Measurements from ENCODE around the gene PDE3A. TPM values are rescaled to one million over a fixed set of nuclear protein-coding genes. Genes with fewer than 3 reads are reported as not detected.

The PDE3A gene
- total and polyA plus RNA-seq, 2 donors from 2014 or later: 3.3 to 18.3 TPM

GRCh38 chr12:20523658-20524057, 155.3 kb downstream of the PDE3A start:
- DNase-seq (no peak), FAIRE-seq (no peak)
- Histone ChIP-seq H3K4me3 (ENCODE audit: low read length in 3 of 3) (no peak overlapping the region), H3K36me3 (ENCODE audit: control insufficient read depth in 2 of 3, insufficient read depth in 3 of 3, low read length in 3 of 3) (no peaks in the 10 kb centered on the region), H3K27me3 (ENCODE audit: control insufficient read depth, insufficient read depth, low read length) (no peaks in the 10 kb centered on the region), H3K9me3 (ENCODE audit: control insufficient read depth in 2 of 3, insufficient read depth in 1 of 3, low read length in 3 of 3) (no peaks in the 10 kb centered on the region), H3K27ac (ENCODE audit: low read depth in 2 of 2, low read length in 2 of 2) (no peak overlapping the region), H3K9ac (ENCODE audit: low read length in 3 of 3) (no peak overlapping the region), H3K4me1 (ENCODE audit: control insufficient read depth in 2 of 3, insufficient read depth in 2 of 3, low read depth in 1 of 3, low read length in 3 of 3) (peaks cover 0 to 10% (median 3%) of the 10 kb centered on the region in 3 donors)
- TF ChIP-seq CTCF (IDR thresholded peaks at IDR 0.05; ENCODE audit: borderline replicate concordance, extremely low read depth, insufficient read depth): no peak
- intact Hi-C loops (cut with DNase I): no loop called here

GRCh38 chr12:20524113-20524512, 155.8 kb downstream of the PDE3A start:
- Histone ChIP-seq H3K27ac (ENCODE audit: low read depth in 2 of 2, low read length in 2 of 2) (no peak overlapping the region), H3K4me1 (ENCODE audit: control insufficient read depth in 2 of 3, insufficient read depth in 2 of 3, low read depth in 1 of 3, low read length in 3 of 3) (peaks cover 0 to 10% (median 3%) of the 10 kb centered on the region in 3 donors), H3K9ac (ENCODE audit: low read length in 3 of 3) (no peak overlapping the region), H3K9me3 (ENCODE audit: control insufficient read depth in 2 of 3, insufficient read depth in 1 of 3, low read length in 3 of 3) (no peaks in the 10 kb centered on the region), H3K36me3 (ENCODE audit: control insufficient read depth in 2 of 3, insufficient read depth in 3 of 3, low read length in 3 of 3) (no peaks in the 10 kb centered on the region), H3K27me3 (ENCODE audit: control insufficient read depth, insufficient read depth, low read length) (no peaks in the 10 kb centered on the region), H3K4me3 (ENCODE audit: low read length in 3 of 3) (no peak overlapping the region)
- no peak for TF ChIP-seq CTCF (IDR thresholded peaks at IDR 0.05; ENCODE audit: borderline replicate concordance, extremely low read depth, insufficient read depth)
- intact Hi-C loops (cut with DNase I): no loop called here
- no peak for DNase-seq
- no peak for FAIRE-seq

- H3K9ac ChIP-seq (ENCODE audit: low read length in 3 of 3): no peak overlapping the region
- FAIRE-seq: no peak
- H3K27ac ChIP-seq (ENCODE audit: low read depth in 2 of 2, low read length in 2 of 2): no peak overlapping the region
- no peaks in the 10 kb centered on the region for H3K27me3 ChIP-seq (ENCODE audit: control insufficient read depth, insufficient read depth, low read length)
- intact Hi-C loops (cut with DNase I): no loop called here
- DNase-seq: no peak
- no peak overlapping the region for H3K4me3 ChIP-seq (ENCODE audit: low read length in 3 of 3)
- H3K36me3 ChIP-seq (ENCODE audit: control insufficient read depth in 2 of 3, insufficient read depth in 3 of 3, low read length in 3 of 3): no peaks in the 10 kb centered on the region
- no peaks in the 10 kb centered on the region for H3K9me3 ChIP-seq (ENCODE audit: control insufficient read depth in 2 of 3, insufficient read depth in 1 of 3, low read length in 3 of 3)
- peaks cover 0 to 10% (median 3%) of the 10 kb centered on the region in 3 donors for H3K4me1 ChIP-seq (ENCODE audit: control insufficient read depth in 2 of 3, insufficient read depth in 2 of 3, low read depth in 1 of 3, low read length in 3 of 3)
- no peak for TF ChIP-seq CTCF (IDR thresholded peaks at IDR 0.05; ENCODE audit: borderline replicate concordance, extremely low read depth, insufficient read depth)
Measured at GRCh38 chr12:20525064-20525610, 156.8 kb downstream of the PDE3A start.

Measured in kidney (tissue), 14 donors.